ENCODE data around the gene DPYD.

The DPYD gene

GRCh38 chr1:97270508-97271307 lies 650.1 kb downstream of the DPYD start:
- Histone ChIP-seq H3K9me2 (replicated peaks; ENCODE audit: insufficient read depth, low read length) (no peaks in the 10 kb centered on the region), H3K27ac (ENCODE audit: low read length) (no peak overlapping the region), H3K27me3 (replicated peaks; ENCODE audit: insufficient read depth, low read length) (no peaks in the 10 kb centered on the region), H3K4me1 (ENCODE audit: low read length) (no peaks in the 10 kb centered on the region), H3F3A (ENCODE audit: insufficient read depth, low read length) (no peaks in the 10 kb centered on the region), H2AFZ (ENCODE audit: low read length) (no peak overlapping the region), H3K79me2 (ENCODE audit: low read length) (no peaks in the 10 kb centered on the region), H3K9me3 (replicated peaks; ENCODE audit: insufficient read depth, low read length) (no peaks in the 10 kb centered on the region), H3K4me3 (ENCODE audit: low read length) (no peak overlapping the region), H3K36me3 (replicated peaks; ENCODE audit: insufficient read depth, low read length) (no peaks in the 10 kb centered on the region), H3K9ac (ENCODE audit: low read length) (no peak overlapping the region), H3K4me2 (ENCODE audit: low read depth, low read length) (no peak overlapping the region), H4K20me1 (ENCODE audit: insufficient read depth, low read length) (no peaks in the 10 kb centered on the region)
- DNase-seq, result no peak
- TF ChIP-seq EZH2phosphoT487 (IDR thresholded peaks at IDR 0.05; ENCODE audit: low read length), result no peak
- no peak for TF ChIP-seq EZH2 (optimal IDR thresholded peaks at IDR 0.05; ENCODE audit: low read depth, low read length)
- TF ChIP-seq CTCF (IDR thresholded peaks at IDR 0.05; ENCODE audit: low read length), result no peak

- H3K27me3 ChIP-seq (replicated peaks; ENCODE audit: insufficient read depth, low read length), result no peaks in the 10 kb centered on the region
- DNase-seq, result no peak
- no peaks in the 10 kb centered on the region for H3K79me2 ChIP-seq (ENCODE audit: low read length)
- H3K9ac ChIP-seq (ENCODE audit: low read length), result no peak overlapping the region
- no peaks in the 10 kb centered on the region for H3F3A ChIP-seq (ENCODE audit: insufficient read depth, low read length)
- no peaks in the 10 kb centered on the region for H3K9me3 ChIP-seq (replicated peaks; ENCODE audit: insufficient read depth, low read length)
- no peaks in the 10 kb centered on the region for H4K20me1 ChIP-seq (ENCODE audit: insufficient read depth, low read length)
- no peaks in the 10 kb centered on the region for H3K4me1 ChIP-seq (ENCODE audit: low read length)
- H3K4me3 ChIP-seq (ENCODE audit: low read length), result no peak overlapping the region
- TF ChIP-seq CTCF (IDR thresholded peaks at IDR 0.05; ENCODE audit: low read length), result no peak
- no peak for TF ChIP-seq EZH2phosphoT487 (IDR thresholded peaks at IDR 0.05; ENCODE audit: low read length)
- no peak for TF ChIP-seq EZH2 (optimal IDR thresholded peaks at IDR 0.05; ENCODE audit: low read depth, low read length)
- no peaks in the 10 kb centered on the region for H3K9me2 ChIP-seq (replicated peaks; ENCODE audit: insufficient read depth, low read length)
- no peaks in the 10 kb centered on the region for H3K36me3 ChIP-seq (replicated peaks; ENCODE audit: insufficient read depth, low read length)
- no peak overlapping the region for H3K4me2 ChIP-seq (ENCODE audit: low read depth, low read length)
- H2AFZ ChIP-seq (ENCODE audit: low read length), result no peak overlapping the region
- no peak overlapping the region for H3K27ac ChIP-seq (ENCODE audit: low read length)
These were observed 655.2 kb downstream of the DPYD start for GRCh38 chr1:97265630-97266029.

GRCh38 chr1:97262842-97263241 lies 658.0 kb downstream of the DPYD start:
- TF ChIP-seq EZH2 (optimal IDR thresholded peaks at IDR 0.05; ENCODE audit: low read depth, low read length) (no peak), CTCF (IDR thresholded peaks at IDR 0.05; ENCODE audit: low read length) (no peak), EZH2phosphoT487 (IDR thresholded peaks at IDR 0.05; ENCODE audit: low read length) (no peak)
- Histone ChIP-seq H3K36me3 (replicated peaks; ENCODE audit: insufficient read depth, low read length) (no peaks in the 10 kb centered on the region), H3K4me3 (ENCODE audit: low read length) (no peak overlapping the region), H3K9me3 (replicated peaks; ENCODE audit: insufficient read depth, low read length) (no peaks in the 10 kb centered on the region), H3K4me1 (ENCODE audit: low read length) (no peaks in the 10 kb centered on the region), H3F3A (ENCODE audit: insufficient read depth, low read length) (no peaks in the 10 kb centered on the region), H3K27ac (ENCODE audit: low read length) (no peak overlapping the region), H3K9ac (ENCODE audit: low read length) (no peak overlapping the region), H3K9me2 (replicated peaks; ENCODE audit: insufficient read depth, low read length) (no peaks in the 10 kb centered on the region), H2AFZ (ENCODE audit: low read length) (no peak overlapping the region), H4K20me1 (ENCODE audit: insufficient read depth, low read length) (no peaks in the 10 kb centered on the region), H3K4me2 (ENCODE audit: low read depth, low read length) (no peak overlapping the region), H3K79me2 (ENCODE audit: low read length) (no peaks in the 10 kb centered on the region), H3K27me3 (replicated peaks; ENCODE audit: insufficient read depth, low read length) (no peaks in the 10 kb centered on the region)
- DNase-seq, result no peak
